PFSK-1 (cell line): Measurements from ENCODE around the gene RCN1.

Experiments
- FOXP2 ChIP-seq: optimal IDR thresholded peaks from 2 replicates; pipeline ENCODE3; 2011; ENCODE audit warnings: borderline replicate concordance, control low read depth, inconsistent platforms; ENCODE audit not compliant: insufficient read depth; ENCODE audit errors: extremely low read length, extremely low read depth
- POLR2AphosphoS5 ChIP-seq: IDR thresholded peaks from 2 replicates; pipeline ENCODE4 v1.6.1; 2012; ENCODE audit warnings: low read depth, mild to moderate bottlenecking, control low read depth, low read length, moderate library complexity
- SIN3A ChIP-seq: IDR thresholded peaks from 2 replicates; pipeline ENCODE4 v1.6.1; 2012; ENCODE audit warnings: mild to moderate bottlenecking, low read length, moderate library complexity, borderline replicate concordance; ENCODE audit not compliant: insufficient read depth
- TAF1 ChIP-seq: IDR thresholded peaks from 2 replicates; pipeline ENCODE4 v1.6.1; 2012; ENCODE audit warnings: low read length, control low read depth, borderline replicate concordance; ENCODE audit not compliant: insufficient read depth
- TF ChIP-seq, protein P1 (sequence below), 2 experiments: IDR thresholded peaks; 2 replicates each; pipeline versions ENCODE4 v1.6.1 to v1.8.0; 2011 to 2012; ENCODE audit warnings: low read depth in 2 of 2, low read length in 2 of 2, control low read depth in 1 of 2, inconsistent platforms in 1 of 2, mild to moderate bottlenecking in 1 of 2, moderate library complexity in 1 of 2; ENCODE audit not compliant: insufficient read depth in 1 of 2

The RCN1 gene

GRCh38 chr11:32103941-32104340 lies 13.1 kb downstream of the RCN1 start:
- TF ChIP-seq POLR2AphosphoS5: no peak
- TF ChIP-seq, protein P1, sequence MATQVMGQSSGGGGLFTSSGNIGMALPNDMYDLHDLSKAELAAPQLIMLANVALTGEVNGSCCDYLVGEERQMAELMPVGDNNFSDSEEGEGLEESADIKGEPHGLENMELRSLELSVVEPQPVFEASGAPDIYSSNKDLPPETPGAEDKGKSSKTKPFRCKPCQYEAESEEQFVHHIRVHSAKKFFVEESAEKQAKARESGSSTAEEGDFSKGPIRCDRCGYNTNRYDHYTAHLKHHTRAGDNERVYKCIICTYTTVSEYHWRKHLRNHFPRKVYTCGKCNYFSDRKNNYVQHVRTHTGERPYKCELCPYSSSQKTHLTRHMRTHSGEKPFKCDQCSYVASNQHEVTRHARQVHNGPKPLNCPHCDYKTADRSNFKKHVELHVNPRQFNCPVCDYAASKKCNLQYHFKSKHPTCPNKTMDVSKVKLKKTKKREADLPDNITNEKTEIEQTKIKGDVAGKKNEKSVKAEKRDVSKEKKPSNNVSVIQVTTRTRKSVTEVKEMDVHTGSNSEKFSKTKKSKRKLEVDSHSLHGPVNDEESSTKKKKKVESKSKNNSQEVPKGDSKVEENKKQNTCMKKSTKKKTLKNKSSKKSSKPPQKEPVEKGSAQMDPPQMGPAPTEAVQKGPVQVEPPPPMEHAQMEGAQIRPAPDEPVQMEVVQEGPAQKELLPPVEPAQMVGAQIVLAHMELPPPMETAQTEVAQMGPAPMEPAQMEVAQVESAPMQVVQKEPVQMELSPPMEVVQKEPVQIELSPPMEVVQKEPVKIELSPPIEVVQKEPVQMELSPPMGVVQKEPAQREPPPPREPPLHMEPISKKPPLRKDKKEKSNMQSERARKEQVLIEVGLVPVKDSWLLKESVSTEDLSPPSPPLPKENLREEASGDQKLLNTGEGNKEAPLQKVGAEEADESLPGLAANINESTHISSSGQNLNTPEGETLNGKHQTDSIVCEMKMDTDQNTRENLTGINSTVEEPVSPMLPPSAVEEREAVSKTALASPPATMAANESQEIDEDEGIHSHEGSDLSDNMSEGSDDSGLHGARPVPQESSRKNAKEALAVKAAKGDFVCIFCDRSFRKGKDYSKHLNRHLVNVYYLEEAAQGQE (IDR thresholded peaks at IDR 0.05; ENCODE audit: insufficient read depth in 1 of 2, low read depth in 2 of 2, low read length in 2 of 2): no peak
- TF ChIP-seq FOXP2: no peak
- no peak for TF ChIP-seq SIN3A
- TF ChIP-seq TAF1: no peak

GRCh38 chr11:32105871-32106560 lies 15.1 kb downstream of the RCN1 start:
- TF ChIP-seq, protein P1 (IDR thresholded peaks at IDR 0.05; ENCODE audit: insufficient read depth in 1 of 2, low read depth in 2 of 2, low read length in 2 of 2): no peak
- TF ChIP-seq POLR2AphosphoS5 (no peak), SIN3A (no peak), TAF1 (no peak), FOXP2 (no peak)

GRCh38 chr11:32107647-32108046 lies 16.8 kb downstream of the RCN1 start:
- TF ChIP-seq, protein P1 (IDR thresholded peaks at IDR 0.05; ENCODE audit: insufficient read depth in 1 of 2, low read depth in 2 of 2, low read length in 2 of 2): no peak
- TF ChIP-seq FOXP2: no peak
- no peak for TF ChIP-seq TAF1
- TF ChIP-seq SIN3A: no peak
- no peak for TF ChIP-seq POLR2AphosphoS5

GRCh38 chr11:32108576-32108975 lies 17.7 kb downstream of the RCN1 start:
- TF ChIP-seq TAF1 (no peak), FOXP2 (no peak), SIN3A (no peak), POLR2AphosphoS5 (no peak)
- TF ChIP-seq, protein P1 (IDR thresholded peaks at IDR 0.05; ENCODE audit: insufficient read depth in 1 of 2, low read depth in 2 of 2, low read length in 2 of 2): no peak

DNA sequence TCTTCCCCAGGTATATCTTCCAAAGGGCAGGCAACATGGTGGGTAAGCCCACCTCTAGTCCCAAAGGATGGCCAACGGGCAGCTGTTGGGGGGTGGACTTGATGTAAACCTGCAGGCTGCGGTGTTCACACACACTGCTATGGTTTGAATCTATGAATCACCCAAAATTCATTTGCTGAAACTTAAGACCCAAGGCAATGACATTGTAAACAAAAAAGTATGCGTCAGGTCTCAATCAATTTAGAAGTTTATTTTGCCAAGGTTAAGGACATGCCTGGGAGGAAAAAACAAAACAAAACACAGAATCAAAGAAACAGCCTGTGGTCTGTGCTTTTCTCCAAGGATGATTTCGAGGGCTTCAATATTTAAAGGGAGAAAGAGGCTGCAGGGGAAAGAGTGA lies 18.3 kb downstream of the RCN1 start:
- TF ChIP-seq, protein P1 (IDR thresholded peaks at IDR 0.05; ENCODE audit: insufficient read depth in 1 of 2, low read depth in 2 of 2, low read length in 2 of 2): no peak
- TF ChIP-seq TAF1: no peak
- TF ChIP-seq FOXP2: no peak
- TF ChIP-seq SIN3A: no peak
- no peak for TF ChIP-seq POLR2AphosphoS5
